Peyer's patch (tissue), 4 donors: Measurements from ENCODE around the gene ARMC3.

ENCODE experiments used
- POLR2A ChIP-seq, 2 donors: fragments of 450-650 bp; IDR thresholded peaks; one replicate each; pipeline ENCODE4 v1.5.1; 2017; ENCODE audit warnings: antibody characterized with exemption in 2 of 2, mild to moderate bottlenecking in 2 of 2, moderate library complexity in 2 of 2
- TF ChIP-seq, protein P1 (sequence below), 6 experiments: fragments of 450-650 bp in 4 of 6; fragments of 200-600 bp in 2 of 6; sonication (generic) in 1 of 6; IDR thresholded peaks; one replicate each; pipeline ENCODE4 v1.5.1; 2017 to 2019; ENCODE audit warnings: antibody characterized with exemption in 6 of 6, mild to moderate bottlenecking in 3 of 6, moderate library complexity in 1 of 6

GRCh38 chr10:23063045-23063972 lies 135.5 kb downstream of the ARMC3 start:
- TF ChIP-seq, protein P1, sequence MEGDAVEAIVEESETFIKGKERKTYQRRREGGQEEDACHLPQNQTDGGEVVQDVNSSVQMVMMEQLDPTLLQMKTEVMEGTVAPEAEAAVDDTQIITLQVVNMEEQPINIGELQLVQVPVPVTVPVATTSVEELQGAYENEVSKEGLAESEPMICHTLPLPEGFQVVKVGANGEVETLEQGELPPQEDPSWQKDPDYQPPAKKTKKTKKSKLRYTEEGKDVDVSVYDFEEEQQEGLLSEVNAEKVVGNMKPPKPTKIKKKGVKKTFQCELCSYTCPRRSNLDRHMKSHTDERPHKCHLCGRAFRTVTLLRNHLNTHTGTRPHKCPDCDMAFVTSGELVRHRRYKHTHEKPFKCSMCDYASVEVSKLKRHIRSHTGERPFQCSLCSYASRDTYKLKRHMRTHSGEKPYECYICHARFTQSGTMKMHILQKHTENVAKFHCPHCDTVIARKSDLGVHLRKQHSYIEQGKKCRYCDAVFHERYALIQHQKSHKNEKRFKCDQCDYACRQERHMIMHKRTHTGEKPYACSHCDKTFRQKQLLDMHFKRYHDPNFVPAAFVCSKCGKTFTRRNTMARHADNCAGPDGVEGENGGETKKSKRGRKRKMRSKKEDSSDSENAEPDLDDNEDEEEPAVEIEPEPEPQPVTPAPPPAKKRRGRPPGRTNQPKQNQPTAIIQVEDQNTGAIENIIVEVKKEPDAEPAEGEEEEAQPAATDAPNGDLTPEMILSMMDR (IDR thresholded peaks at IDR 0.05), result no peak
- no peak for TF ChIP-seq POLR2A (IDR thresholded peaks at IDR 0.05)
